Pulmonary artery endothelial cell (primary cell): ENCODE results near the gene KIRREL3. TPM values are rescaled to one million over a fixed set of nuclear protein-coding genes. Genes with fewer than 3 reads are reported as not detected.

ENCODE experiments used
- DNase-seq: peaks from one replicate; pipeline ENCODE4 v3.0.0-alpha.2; 2011; ENCODE audit warnings: low read depth, low spot score
- total RNA-seq: library from RNA; depleted of rRNA; stranded (reverse); fragments of >200 nt; gene quantifications from 2 replicates; pipeline ENCODE4 v1.2.3, GENCODE V29; 2014

The KIRREL3 gene
- not detected in 2 replicates for total RNA-seq

DNA sequence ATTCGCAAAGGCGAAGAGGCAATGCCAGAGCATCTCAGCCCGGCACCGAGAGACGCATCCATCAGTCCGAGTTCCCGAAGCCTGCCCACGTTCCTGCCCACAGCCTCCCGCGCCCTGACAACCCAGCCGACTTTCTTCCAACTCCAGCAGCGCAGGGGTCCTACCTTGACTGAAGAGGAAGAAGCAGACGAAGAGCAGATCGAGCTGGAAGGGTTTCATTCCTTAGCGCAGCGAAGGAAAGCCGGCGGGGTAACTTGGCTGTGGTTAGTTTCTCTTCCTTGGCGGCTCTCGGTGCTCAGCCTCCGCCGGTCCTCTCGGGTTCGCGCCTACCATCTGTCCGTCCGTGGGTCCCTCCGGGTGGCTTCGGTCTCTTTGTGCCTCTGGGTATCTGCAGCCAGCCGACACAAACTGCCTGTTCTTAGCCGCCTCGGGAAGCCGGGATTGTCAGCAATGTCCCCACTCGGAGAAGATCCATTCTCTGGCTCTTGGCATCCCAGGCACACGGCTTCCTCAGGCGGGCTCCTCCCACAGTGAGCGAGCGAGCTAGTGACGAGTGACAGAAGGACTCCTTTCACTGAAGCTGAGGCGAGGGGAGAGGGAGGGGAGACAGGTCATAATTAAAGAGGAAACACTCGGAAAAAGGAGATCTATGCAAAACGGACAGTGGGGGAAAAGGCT, at the start of gene KIRREL3:
KIRREL3 (minus strand) TSS at position 480 of the 678 bp plus-strand sequence.
- no peak for DNase-seq

DNA sequence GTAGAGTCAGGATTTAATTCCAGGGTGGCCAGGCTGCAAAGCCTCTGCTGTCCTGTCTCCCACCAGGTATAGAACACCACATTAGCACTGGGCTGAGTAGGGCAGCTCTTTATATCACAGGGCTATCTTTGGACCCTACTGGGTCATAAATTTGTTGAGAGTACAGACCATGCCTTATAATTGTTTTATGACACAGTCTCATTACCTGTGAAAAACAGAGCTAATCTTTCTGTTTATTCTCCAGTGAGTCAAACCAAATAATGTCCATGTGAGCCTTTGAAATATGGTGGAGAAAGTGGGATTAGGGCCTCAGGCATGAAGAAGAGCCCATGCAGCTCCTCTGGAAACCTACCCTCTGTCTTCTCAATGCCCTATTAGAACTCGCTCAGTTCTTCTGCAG, 49.6 kb upstream of the KIRREL3 start:
- no peak for DNase-seq

DNA sequence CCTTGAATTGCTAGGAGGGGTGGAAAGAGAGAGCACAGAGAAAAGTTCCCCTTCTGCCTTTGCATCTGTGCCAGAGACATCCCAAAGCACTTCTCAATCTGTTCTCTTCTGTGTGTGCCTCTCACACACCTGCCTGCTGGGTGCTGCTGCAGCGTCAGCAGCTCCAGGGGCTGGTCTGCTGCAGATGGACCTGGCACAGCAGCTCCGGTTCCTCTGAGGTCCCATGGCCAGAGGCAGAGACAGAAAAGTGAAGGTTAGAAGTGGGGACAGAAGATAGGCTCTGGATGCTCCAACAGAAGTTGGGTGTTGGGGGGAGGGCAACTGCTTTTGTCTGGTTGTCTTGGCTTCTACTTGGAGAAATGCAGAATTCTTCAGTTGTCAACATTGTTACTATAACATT, 48.9 kb upstream of the KIRREL3 start:
- no peak for DNase-seq

DNA sequence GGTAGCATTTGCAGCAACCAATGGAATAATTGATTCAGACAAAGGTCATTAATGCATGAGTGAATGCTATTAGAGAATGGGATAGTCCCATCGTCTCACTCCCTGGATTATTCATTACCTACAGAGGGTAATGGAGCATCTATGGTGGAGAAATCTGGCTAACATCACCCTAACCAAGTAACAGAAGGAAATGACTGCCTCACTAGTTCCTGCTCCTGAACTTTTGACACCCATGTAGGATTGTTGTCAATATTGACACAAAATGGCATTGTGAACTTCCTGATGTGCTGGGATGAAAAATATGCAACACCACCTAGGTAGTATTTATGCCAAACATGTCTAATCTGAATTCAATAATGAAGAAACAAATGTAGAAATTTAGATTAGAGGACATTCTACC, 44.0 kb upstream of the KIRREL3 start:
- no peak for DNase-seq

DNA sequence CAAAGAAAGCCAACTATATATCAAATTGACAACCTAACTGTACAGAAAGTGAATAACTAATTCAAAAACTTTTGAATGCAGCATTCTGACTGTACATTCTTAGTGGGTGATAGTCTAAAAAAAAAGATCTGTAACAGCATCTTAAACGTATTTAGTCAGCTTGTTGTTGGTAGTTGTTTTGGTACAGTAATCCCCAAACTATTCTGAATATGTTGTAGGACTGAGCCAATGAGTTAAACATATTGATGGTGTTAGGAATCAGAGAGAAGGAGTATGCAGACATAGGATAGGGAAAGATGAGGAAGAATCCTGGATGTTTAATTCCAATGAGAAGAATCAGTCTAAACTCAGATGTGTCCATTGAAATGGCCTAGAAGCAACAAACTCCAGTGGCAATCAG, 41.9 kb upstream of the KIRREL3 start:
- DNase-seq: no peak

DNA sequence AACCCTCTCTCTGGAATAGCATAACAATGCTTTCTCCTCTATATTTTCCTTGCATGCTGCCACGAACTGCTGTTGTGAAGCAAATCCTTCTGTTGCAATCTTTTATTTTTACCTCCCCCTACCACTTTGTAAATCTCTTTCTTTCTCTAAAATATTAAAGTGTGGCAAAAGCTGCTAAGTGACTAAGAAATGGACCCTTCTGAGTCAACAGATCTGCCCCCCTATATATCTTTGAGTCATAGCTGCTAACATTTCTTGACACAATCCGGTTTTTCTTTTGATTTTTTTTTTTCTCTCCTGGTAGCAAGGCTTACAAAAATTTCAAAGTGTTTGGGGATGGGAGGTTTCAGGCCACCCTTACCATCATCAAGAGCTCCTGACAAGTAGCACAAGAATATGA, 39.0 kb upstream of the KIRREL3 start:
- DNase-seq: no peak

DNA sequence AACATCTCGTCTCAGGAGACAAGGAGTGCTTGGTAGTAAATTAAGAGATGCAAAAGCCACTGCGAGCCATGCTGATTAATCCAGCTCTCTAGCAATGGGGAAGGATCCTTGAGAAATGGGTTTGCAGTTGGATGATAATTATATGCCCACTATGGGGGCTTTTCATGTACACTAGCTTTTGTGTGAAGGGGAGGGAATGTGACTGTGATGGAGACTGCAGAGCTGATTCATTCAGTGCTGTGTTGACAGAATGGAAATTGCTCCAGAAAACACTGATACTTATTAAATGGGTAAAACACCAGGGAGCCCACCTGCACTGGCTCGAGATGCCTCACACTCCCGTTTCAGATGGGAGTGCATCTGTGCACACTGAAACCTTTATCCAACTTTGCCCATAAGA, 37.0 kb upstream of the KIRREL3 start:
- DNase-seq: no peak

DNA sequence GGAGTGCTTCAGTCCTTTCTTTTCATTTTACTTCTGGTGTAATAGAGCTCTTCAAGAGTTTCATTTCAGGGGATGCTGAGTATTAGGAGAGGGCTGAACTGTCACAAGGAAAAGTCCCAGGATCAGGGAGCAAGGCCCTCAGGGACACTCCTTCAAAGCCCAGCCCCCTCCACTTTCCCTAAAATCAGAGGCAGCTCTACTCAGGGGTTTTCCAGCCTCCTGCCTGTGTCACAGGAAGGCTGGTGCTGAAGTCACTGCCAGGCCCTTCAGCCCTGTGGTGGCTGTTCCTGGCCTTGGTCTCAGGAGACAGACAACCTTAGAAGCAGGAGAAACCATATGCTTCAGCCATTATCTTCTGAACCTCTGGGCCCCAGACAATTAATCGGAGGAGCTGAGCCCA, 36.4 kb upstream of the KIRREL3 start:
- no peak for DNase-seq

DNA sequence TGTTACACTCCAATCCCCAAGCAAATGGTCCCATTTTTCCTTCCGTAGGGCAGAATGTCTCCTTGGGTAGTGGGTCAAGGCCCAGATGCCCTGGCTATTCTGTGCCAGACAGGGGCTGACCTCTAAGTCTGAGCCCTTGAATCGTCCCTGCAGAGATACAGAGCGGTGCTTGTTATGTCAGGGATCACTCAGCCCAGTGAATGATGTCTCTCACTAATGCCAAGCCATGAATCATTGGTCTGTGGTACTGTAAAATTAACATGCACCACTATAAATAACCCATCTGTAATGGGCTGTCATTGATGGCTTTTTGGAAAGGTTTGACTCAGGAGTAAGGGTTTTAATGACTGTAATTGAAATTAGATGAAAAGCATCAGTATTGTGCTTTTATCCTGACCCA, 35.3 kb upstream of the KIRREL3 start:
- no peak for DNase-seq

DNA sequence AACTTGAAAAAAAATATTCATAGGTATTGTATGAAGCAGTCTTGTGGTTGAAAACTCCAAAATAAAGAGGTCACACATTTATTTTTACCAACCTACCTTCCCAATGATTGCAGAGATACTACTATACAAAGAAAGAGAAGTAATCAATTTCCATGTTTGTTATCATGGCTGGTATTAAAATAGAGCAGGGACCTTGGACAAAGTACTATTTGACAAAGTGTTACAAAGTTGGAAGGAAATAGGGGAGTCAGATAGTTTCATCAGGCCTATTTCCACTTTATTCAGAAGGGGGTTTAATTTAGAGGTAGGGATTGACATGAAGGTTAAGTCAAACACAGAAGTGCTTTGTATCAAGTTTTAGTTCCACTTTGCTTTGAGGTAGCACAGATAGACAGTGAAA, 34.4 kb upstream of the KIRREL3 start:
- no peak for DNase-seq

DNA sequence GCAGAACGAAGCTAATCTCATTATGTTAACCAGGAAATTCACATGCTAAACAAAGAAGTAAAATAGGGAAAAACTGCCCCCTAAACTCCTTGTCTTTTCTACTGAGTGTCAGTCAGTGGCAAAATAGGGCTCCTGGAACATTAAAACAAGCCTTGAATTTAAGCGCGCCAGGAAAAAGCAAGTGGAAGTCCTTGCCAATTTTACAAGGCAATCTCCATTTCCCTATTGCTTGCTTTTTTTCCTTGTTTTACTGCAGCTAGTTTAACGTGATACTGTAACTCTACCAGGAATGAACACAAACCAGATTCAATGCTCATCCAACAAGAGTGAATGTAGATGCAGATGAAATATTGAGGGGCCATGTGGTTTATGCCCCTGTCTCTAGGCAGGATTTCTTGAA, 28.1 kb upstream of the KIRREL3 start:
- DNase-seq: no peak

DNA sequence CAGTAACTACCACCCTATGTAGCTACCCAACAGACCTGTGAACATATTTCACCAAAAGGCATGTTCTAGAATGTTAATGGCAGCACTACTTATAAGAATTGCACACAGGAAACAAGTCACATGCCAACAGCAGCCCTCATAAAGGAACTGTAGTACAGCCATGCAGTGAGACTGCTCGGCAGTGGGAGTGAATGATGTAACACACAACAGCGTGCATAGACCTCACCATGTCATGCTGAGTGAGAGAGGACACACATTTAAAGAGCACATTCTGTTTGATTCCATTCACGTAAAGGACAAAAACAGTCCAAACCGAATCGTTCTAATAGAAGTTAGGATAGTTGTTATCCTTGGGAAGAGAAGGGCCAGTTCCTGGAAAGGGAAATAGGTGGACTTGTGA, 27.2 kb upstream of the KIRREL3 start:
- DNase-seq: no peak

DNA sequence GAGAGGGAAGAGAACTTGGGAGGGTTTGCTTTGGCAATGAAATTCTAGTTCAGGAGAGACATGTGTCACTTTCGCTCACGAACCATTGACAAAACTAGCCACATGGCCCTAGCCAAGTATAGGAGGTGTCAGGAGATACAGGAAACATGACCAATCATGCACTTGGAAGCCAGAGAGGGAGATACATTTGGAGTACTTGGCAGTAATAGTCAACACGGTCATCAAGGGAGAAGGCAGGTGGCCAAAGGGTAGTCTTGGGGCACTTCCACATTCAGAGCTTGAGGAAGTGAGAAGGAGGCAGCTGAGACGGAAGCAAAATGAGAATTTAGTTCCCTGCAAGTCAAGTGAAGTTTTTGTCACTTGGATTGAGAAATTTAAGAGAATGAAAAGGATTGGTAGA, 26.4 kb upstream of the KIRREL3 start:
- no peak for DNase-seq

DNA sequence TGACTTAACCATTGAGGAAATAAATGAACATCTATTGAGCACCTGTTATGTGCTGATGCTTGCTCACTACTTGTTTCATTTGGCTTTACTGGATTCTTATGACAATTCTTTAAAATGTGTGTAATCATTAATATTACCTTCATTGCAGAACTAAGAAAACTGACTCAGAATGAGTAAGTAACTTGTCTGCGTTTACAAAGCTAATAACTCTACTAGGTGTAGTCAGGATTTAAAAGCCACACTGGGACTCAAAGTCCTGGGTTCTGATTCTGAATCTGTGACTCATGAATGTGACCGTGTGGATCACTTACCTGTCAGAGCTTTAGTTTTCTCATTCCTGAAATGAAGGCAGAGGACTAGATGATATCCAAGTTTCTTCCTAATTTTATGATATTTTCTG, 23.4 kb upstream of the KIRREL3 start:
- DNase-seq: no peak

DNA sequence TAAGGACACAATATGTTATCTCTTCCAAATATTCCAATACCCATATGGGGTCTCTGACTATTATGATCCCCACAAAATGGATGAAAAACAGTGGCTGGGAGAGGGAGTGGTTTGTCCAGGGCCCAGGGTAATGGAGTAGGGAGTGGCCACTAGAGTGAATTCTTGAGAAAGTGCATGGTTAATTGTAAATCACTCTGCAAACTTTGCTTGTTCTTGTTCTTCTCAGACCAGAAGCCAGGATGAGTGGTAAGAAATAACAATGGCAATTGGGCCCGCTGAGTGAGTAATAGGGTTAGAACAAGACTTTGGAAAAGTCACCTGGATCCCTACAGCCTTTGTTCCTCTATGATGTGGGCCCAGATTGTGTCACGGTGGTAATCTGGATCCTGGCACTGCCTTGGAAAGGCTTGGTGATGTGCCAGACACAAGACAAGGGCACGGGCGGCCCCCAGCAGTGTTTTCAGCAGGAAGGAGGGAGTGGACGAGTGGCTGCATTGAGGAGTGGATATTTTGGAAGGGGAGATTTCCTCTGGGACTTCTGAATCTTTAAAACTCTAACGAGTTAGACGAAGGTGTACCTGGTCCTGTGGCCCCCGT, 18.2 kb upstream of the KIRREL3 start:
- DNase-seq: no peak

DNA sequence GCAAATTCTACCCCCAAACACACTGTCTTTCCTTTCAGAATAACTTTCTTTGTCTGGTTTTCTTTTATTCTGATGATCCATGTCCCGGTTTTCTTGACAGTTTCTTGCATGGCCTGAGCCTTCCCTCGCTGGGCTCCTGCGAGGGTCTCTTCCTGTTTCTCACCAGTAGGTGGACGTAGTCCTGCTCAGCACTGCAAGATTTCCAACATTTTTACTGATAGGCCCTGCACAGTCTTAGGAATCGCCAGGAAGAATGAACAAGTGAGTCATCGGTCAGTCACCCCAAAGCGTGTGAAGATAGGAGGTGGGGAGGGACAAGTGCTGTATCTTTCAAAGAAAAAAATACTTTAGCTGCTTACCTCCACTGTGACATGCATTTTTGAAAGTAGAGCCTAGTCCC, 16.9 kb upstream of the KIRREL3 start:
- no peak for DNase-seq

DNA sequence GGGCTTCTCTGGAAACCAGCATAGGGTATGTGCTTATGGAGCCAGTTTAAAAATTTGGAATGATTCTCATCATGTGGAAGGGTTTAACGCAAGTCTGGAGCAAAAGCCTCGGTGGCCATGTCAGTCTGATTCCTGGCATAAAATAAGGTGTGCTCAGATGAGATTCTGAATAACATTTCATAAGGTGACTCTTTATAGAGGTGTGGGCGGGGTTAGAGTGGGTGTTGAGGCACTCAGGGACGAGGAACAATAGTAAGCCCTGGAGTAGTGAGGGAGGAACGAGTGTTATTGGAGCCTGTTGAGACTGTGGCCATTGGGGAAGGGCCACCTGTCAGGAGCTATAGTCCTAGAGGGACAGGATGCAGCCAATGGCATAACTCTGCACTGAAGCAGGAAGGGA, 13.0 kb upstream of the KIRREL3 start:
- no peak for DNase-seq

DNA sequence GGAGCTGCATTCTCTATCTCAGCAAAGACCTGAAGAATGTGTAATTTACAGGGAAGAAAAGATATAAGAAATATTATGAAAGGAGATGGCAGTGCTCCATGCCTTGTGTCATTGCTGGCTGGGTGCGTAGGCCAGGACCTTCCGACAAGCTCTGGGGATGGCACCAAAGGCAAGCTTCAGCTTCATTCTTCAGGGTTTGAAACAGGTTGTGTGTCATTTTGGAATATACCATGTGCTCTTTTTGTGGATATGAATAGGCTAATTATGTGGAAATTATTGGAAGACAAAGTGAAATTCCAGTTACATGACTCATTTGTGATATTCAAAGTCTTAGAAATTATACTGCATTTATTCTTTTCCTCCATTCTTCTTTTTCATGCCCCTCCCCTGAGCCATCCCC, 5.7 kb upstream of the KIRREL3 start:
- DNase-seq: no peak

DNA sequence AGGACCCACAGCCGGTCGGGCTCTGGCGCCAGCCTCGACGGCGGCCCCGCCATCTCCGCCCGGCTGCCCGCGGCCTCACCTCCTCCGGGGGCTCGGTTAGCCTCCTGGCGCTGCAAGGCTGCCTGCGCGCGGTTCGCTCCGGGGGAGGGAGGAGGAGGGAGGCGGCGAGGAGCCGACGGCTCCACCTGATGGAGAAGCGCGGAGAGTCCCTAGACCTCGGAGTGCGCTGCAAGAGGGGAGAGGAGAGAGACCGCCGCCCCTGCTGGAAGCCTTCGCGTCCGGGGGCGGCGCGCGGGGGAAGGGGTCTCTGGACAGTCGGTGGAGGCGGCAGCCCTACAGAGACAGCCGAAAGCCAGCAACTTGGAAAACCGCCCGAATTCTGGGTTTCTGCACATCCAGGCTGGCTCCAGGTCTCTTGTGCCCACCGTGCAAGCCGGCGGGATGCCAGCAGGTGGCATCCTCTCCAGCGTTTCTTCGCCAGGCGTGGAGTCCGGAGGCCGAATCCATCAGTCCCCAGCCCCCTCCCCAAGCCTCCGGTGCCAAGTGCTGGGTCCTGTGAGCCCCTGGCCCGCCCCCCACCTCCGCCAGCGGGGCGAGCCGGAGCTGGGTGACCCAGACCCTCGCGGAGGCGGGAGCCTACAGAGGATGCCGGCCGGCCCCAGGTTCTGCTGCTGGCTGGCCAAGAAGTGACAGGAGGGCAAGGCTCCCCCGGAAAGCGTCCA, 2.9 kb upstream of the KIRREL3 start:
- DNase-seq: no peak

DNA sequence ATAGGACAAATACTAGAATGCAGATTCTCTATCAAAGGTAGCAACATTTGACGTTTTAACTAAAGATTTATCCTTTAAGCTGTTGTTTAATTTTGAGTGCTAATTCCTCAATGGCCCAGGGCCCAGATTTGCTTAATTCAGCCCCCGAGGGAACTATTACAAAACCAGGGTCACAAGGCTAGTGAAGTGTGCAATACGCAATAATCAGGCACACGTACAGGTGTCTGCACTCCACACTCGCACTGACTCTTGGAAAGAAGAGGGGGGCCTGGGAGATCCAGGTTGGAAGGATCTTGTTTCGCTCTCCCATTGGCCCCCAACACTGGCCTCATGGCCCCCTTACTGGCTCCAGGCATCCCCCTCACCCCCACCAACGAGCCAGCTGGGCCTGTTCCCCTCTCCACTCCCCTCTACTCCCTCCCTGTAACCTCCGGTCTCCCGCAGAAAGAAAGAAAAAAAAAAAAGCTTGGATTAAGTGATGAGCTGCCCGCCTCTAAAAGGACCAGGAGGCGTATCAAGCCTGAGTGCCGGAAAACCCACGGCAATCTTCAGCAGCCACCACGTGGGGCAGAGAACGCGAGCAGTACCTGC, 2.2 kb upstream of the KIRREL3 start:
- DNase-seq: no peak

DNA sequence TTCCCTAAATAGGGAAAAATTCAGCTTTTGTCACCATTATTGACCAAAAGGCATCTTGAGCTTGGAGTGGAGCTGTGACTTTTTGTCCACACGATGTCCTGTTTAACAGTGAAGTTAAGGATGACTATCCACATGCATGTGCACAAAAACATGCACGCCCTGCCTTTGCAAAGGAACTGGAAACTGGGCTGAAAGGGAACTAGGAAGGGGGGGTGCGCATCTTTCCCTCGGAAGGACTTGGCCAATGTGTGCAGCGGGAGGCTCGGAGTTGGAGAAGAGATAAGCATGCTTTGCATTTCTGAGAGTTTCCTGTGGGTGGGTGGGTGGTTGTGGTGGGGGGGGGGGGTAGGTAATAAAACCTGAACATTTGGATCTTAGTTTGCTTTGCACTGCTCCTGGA, 411 bp upstream of the KIRREL3 start:
- no peak for DNase-seq

DNA sequence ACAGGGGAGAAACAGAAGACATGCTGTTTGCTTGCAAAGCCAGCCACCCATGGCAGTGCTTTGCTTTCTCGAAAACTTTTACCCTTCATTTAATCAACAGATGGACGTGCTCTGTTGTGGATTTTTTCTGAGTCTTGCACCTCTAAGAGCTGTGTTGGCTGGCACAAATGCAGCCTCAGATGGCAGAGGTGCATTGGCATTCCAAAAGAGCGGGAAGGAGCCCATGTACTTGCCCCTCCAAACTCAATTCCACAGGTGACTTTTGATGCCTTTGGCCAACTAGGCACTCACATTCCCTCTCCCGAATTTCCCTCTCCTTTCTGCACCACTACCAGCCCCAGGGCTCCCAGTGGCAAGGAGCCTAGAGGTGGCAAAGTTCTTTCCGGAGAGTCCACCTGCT, 1.2 kb downstream of the KIRREL3 start:
- no peak for DNase-seq

DNA sequence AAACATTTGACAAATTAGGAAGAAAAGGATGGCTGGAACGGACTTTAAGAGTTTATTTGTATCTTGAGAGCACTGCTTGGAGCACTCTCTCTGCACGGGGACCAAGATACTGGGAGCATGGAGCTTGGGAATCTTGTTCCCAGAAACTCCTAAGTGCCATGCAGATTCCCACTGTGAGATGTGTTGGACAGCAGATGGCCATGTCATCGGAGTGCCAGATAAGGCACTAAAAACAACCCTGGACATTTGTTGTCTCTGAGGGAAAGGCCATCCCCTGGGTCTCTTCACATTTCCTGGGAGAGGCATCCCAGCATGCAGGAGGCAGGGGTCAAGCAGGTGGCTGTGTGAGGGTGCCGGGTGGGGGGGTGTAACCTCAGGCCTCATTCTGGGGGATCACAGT, 2.9 kb downstream of the KIRREL3 start:
- DNase-seq: no peak
